WTC11 (cell line): Measurements from ENCODE around the gene COL21A1. TPM values are rescaled to one million over a fixed set of nuclear protein-coding genes. Genes with fewer than 3 reads are reported as not detected.

Source experiments
- ATAC-seq: fragments of 200-7000 bp; cut with Tn5 transposase; 2 replicates; pipeline ENCODE4 v1.10.0; 2021; ENCODE audit warnings: mild to moderate bottlenecking, moderate library complexity
- CTCF ChIA-PET: fragments of 300-600 bp; sonication (Branson Sonifier 250); formaldehyde crosslinking; loops from one replicate; lab custom pipeline; 2021; ENCODE audit warnings: antibody characterized with exemption; lab: Charles Lee
- POLR2A ChIA-PET: fragments of 350-600 bp; sonication (Branson Sonifier 250); formaldehyde crosslinking; loops from one replicate; lab custom pipeline; 2021; ENCODE audit warnings: antibody characterized with exemption; lab: Charles Lee
- DNase-seq: peaks from one replicate; pipeline ENCODE4 v3.0.0; 2021; ENCODE audit warnings: low spot score
- H3K27ac Mint-ChIP-seq: 2 replicates; pipeline ENCODE4 v1.8.0; 2021; ENCODE audit warnings: mixed read lengths
- H3K27me3 Mint-ChIP-seq: 2 replicates; pipeline ENCODE4 v1.8.0; 2021; ENCODE audit warnings: low read depth, mild to moderate bottlenecking, moderate library complexity, mixed read lengths
- H3K36me3 Mint-ChIP-seq: 2 replicates; pipeline ENCODE4 v1.8.0; 2021; ENCODE audit warnings: mixed read lengths
- H3K4me1 Mint-ChIP-seq: 2 replicates; pipeline ENCODE4 v1.8.0; 2022; ENCODE audit warnings: mixed read lengths
- H3K4me3 Mint-ChIP-seq: 2 replicates; pipeline ENCODE4 v1.8.0; 2021; ENCODE audit warnings: mild to moderate bottlenecking, moderate library complexity, mixed read lengths
- H3K9me3 Mint-ChIP-seq: 2 replicates; pipeline ENCODE4 v1.8.0; 2021; ENCODE audit warnings: mixed read lengths
- HMGA2 ChIP-seq: fragments of 250-450 bp; sonication (Bioruptor Pico); IDR thresholded peaks from 2 replicates; pipeline ENCODE4 v1.4.0; 2021; ENCODE audit warnings: mild to moderate bottlenecking, moderate library complexity
- IRF2 ChIP-seq: sonication (generic); formaldehyde crosslinking; IDR thresholded peaks from 2 replicates; pipeline ENCODE4 v1.8.0; 2022; ENCODE audit warnings: low read depth, missing genetic modification reagents, borderline replicate concordance
- JAZF1 ChIP-seq: fragments of 250-450 bp; sonication (Bioruptor Pico); IDR thresholded peaks from 2 replicates; pipeline ENCODE4 v1.9.0; 2021; ENCODE audit warnings: moderate library complexity, mild to moderate bottlenecking, inconsistent platforms
- JUN ChIP-seq: sonication (generic); formaldehyde crosslinking; IDR thresholded peaks from 2 replicates; pipeline ENCODE4 v1.8.0; 2023; ENCODE audit warnings: mild to moderate bottlenecking, missing genetic modification reagents
- NR2C2 ChIP-seq: sonication (generic); formaldehyde crosslinking; IDR thresholded peaks from 2 replicates; pipeline ENCODE4 v1.8.0; 2022; ENCODE audit warnings: mild to moderate bottlenecking, missing genetic modification reagents
- TEAD1 ChIP-seq: sonication (generic); formaldehyde crosslinking; IDR thresholded peaks from 2 replicates; pipeline ENCODE4 v1.8.0; 2022; ENCODE audit warnings: mild to moderate bottlenecking, missing genetic modification reagents
- ZNF219 ChIP-seq: sonication (generic); formaldehyde crosslinking; IDR thresholded peaks from 2 replicates; pipeline ENCODE4 v1.8.0; 2023; ENCODE audit warnings: missing genetic modification reagents, mild to moderate bottlenecking, borderline replicate concordance
- ZNF263 ChIP-seq: sonication (generic); formaldehyde crosslinking; IDR thresholded peaks from 2 replicates; pipeline ENCODE4 v1.8.1; 2022; ENCODE audit warnings: low read depth, mild to moderate bottlenecking, moderate library complexity, missing genetic modification reagents
- ZNF396 ChIP-seq: fragments of 250-450 bp; sonication (Bioruptor Pico); IDR thresholded peaks from 2 replicates; pipeline ENCODE4 v1.8.0; 2021; ENCODE audit warnings: mild to moderate bottlenecking, moderate library complexity, borderline replicate concordance
- total RNA-seq: library from RNA; stranded (reverse); gene quantifications from 3 replicates; pipeline ENCODE4 v1.2.3, GENCODE V29; 2021
- TF ChIP-seq, protein P1 (sequence below): sonication (generic); formaldehyde crosslinking; IDR thresholded peaks from 2 replicates; pipeline ENCODE4 v1.8.0; 2022; ENCODE audit warnings: missing genetic modification reagents
- TF ChIP-seq, protein P2 (sequence below): sonication (generic); formaldehyde crosslinking; IDR thresholded peaks from 2 replicates; pipeline ENCODE4 v1.8.1; 2023; ENCODE audit warnings: mild to moderate bottlenecking, missing genetic modification reagents, moderate library complexity
- TF ChIP-seq, protein P3 (sequence below): sonication (generic); formaldehyde crosslinking; IDR thresholded peaks from 2 replicates; pipeline ENCODE4 v1.8.0; 2022; ENCODE audit warnings: mild to moderate bottlenecking, missing genetic modification reagents
- TF ChIP-seq, protein P4 (sequence below): fragments of 250-450 bp; sonication (Bioruptor Pico); IDR thresholded peaks from 2 replicates; pipeline ENCODE4 v1.9.0; 2021; ENCODE audit warnings: mild to moderate bottlenecking, borderline replicate concordance
- TF ChIP-seq, protein P5 (sequence below): sonication (generic); formaldehyde crosslinking; IDR thresholded peaks from 2 replicates; pipeline ENCODE4 v1.8.0; 2022; ENCODE audit warnings: mild to moderate bottlenecking, missing genetic modification reagents
- TF ChIP-seq, protein P6 (sequence below): sonication (generic); formaldehyde crosslinking; IDR thresholded peaks from 2 replicates; pipeline ENCODE4 v1.8.0; 2022; ENCODE audit warnings: mild to moderate bottlenecking, missing genetic modification reagents
- TF ChIP-seq, protein P7 (sequence below): sonication (generic); formaldehyde crosslinking; IDR thresholded peaks from 2 replicates; pipeline ENCODE4 v1.8.1; 2023; ENCODE audit warnings: mild to moderate bottlenecking, missing genetic modification reagents, moderate library complexity

COL21A1 gene
- total RNA-seq, 1 experiment from 2014 or later = 4.4 TPM

DNA sequence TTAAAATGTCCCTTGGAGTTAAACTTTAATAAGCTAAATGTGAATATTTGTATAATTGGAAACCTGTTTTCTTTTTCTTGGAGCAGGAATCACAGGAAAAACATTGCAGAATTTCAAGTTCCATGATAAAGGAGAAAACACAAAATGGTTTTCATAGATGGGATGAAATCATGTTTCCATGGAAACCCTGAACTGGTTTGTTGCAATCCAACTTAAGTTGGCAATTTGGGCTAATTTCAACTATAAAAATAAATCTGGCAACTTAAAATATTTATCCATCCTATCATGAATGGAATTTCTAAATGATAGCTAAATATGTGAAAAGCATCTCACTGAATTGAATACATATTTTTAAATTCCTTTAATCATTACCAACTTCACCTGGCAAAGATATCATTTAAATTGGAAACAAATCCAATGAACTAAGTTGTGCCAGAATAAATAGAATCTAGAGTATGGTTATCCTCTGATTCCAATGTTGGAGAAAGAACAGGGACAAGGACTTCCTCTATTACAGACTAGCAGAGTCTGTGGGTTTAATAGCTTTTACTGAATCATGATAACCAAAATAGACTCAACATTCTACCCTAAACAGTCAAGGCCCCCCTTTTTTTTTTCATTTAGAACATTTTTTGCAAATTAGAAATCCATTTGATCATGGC is 33.2 kb downstream of the COL21A1 start:
- Mint-ChIP-seq H3K4me1 (peaks cover 3% of the 10 kb centered on the region; the same call in 1 of the 2 replicates), H3K27me3 (no peaks in the 10 kb centered on the region), H3K4me3 (no peak overlapping the region), H3K36me3 (no peaks in the 10 kb centered on the region), H3K9me3 (no peaks in the 10 kb centered on the region), H3K27ac (no peak overlapping the region)
- TF ChIP-seq TEAD1 (CRISPR knock-in tag) = no peak
- no peak for TF ChIP-seq JUN (CRISPR knock-in tag)
- TF ChIP-seq, protein P1, sequence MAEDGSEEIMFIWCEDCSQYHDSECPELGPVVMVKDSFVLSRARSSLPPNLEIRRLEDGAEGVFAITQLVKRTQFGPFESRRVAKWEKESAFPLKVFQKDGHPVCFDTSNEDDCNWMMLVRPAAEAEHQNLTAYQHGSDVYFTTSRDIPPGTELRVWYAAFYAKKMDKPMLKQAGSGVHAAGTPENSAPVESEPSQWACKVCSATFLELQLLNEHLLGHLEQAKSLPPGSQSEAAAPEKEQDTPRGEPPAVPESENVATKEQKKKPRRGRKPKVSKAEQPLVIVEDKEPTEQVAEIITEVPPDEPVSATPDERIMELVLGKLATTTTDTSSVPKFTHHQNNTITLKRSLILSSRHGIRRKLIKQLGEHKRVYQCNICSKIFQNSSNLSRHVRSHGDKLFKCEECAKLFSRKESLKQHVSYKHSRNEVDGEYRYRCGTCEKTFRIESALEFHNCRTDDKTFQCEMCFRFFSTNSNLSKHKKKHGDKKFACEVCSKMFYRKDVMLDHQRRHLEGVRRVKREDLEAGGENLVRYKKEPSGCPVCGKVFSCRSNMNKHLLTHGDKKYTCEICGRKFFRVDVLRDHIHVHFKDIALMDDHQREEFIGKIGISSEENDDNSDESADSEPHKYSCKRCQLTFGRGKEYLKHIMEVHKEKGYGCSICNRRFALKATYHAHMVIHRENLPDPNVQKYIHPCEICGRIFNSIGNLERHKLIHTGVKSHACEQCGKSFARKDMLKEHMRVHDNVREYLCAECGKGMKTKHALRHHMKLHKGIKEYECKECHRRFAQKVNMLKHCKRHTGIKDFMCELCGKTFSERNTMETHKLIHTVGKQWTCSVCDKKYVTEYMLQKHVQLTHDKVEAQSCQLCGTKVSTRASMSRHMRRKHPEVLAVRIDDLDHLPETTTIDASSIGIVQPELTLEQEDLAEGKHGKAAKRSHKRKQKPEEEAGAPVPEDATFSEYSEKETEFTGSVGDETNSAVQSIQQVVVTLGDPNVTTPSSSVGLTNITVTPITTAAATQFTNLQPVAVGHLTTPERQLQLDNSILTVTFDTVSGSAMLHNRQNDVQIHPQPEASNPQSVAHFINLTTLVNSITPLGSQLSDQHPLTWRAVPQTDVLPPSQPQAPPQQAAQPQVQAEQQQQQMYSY = no peak
- TF ChIP-seq, protein P2, sequence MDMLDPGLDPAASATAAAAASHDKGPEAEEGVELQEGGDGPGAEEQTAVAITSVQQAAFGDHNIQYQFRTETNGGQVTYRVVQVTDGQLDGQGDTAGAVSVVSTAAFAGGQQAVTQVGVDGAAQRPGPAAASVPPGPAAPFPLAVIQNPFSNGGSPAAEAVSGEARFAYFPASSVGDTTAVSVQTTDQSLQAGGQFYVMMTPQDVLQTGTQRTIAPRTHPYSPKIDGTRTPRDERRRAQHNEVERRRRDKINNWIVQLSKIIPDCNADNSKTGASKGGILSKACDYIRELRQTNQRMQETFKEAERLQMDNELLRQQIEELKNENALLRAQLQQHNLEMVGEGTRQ (CRISPR knock-in tag) = no peak
- no peak for TF ChIP-seq JAZF1 (CRISPR knock-in tag)
- TF ChIP-seq, protein P3, sequence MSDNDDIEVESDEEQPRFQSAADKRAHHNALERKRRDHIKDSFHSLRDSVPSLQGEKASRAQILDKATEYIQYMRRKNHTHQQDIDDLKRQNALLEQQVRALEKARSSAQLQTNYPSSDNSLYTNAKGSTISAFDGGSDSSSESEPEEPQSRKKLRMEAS (CRISPR knock-in tag) = no peak
- TF ChIP-seq ZNF263 = no peak
- TF ChIP-seq, protein P4, sequence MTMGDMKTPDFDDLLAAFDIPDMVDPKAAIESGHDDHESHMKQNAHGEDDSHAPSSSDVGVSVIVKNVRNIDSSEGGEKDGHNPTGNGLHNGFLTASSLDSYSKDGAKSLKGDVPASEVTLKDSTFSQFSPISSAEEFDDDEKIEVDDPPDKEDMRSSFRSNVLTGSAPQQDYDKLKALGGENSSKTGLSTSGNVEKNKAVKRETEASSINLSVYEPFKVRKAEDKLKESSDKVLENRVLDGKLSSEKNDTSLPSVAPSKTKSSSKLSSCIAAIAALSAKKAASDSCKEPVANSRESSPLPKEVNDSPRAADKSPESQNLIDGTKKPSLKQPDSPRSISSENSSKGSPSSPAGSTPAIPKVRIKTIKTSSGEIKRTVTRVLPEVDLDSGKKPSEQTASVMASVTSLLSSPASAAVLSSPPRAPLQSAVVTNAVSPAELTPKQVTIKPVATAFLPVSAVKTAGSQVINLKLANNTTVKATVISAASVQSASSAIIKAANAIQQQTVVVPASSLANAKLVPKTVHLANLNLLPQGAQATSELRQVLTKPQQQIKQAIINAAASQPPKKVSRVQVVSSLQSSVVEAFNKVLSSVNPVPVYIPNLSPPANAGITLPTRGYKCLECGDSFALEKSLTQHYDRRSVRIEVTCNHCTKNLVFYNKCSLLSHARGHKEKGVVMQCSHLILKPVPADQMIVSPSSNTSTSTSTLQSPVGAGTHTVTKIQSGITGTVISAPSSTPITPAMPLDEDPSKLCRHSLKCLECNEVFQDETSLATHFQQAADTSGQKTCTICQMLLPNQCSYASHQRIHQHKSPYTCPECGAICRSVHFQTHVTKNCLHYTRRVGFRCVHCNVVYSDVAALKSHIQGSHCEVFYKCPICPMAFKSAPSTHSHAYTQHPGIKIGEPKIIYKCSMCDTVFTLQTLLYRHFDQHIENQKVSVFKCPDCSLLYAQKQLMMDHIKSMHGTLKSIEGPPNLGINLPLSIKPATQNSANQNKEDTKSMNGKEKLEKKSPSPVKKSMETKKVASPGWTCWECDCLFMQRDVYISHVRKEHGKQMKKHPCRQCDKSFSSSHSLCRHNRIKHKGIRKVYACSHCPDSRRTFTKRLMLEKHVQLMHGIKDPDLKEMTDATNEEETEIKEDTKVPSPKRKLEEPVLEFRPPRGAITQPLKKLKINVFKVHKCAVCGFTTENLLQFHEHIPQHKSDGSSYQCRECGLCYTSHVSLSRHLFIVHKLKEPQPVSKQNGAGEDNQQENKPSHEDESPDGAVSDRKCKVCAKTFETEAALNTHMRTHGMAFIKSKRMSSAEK = no peak
- TF ChIP-seq ZNF396 = no peak
- TF ChIP-seq ZNF219 (CRISPR knock-in tag) = no peak
- TF ChIP-seq, protein P5, sequence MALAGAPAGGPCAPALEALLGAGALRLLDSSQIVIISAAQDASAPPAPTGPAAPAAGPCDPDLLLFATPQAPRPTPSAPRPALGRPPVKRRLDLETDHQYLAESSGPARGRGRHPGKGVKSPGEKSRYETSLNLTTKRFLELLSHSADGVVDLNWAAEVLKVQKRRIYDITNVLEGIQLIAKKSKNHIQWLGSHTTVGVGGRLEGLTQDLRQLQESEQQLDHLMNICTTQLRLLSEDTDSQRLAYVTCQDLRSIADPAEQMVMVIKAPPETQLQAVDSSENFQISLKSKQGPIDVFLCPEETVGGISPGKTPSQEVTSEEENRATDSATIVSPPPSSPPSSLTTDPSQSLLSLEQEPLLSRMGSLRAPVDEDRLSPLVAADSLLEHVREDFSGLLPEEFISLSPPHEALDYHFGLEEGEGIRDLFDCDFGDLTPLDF = no peak
- no peak for TF ChIP-seq IRF2 (CRISPR knock-in tag)
- TF ChIP-seq, protein P6, sequence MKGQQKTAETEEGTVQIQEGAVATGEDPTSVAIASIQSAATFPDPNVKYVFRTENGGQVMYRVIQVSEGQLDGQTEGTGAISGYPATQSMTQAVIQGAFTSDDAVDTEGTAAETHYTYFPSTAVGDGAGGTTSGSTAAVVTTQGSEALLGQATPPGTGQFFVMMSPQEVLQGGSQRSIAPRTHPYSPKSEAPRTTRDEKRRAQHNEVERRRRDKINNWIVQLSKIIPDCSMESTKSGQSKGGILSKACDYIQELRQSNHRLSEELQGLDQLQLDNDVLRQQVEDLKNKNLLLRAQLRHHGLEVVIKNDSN = no peak
- DNase-seq = no peak
- POLR2A ChIA-PET = no interaction called here
- ATAC-seq = no peak
- CTCF ChIA-PET = no interaction called here

- POLR2A ChIA-PET = no interaction called here
- CTCF ChIA-PET = no interaction called here
- no peaks in the 10 kb centered on the region for H3K27me3 Mint-ChIP-seq
- DNase-seq = no peak
- H3K27ac Mint-ChIP-seq = no peak overlapping the region
- no peaks in the 10 kb centered on the region for H3K36me3 Mint-ChIP-seq
- TF ChIP-seq NR2C2 (CRISPR knock-in tag) (no peak), HMGA2 (CRISPR knock-in tag) (no peak)
- TF ChIP-seq, protein P7, sequence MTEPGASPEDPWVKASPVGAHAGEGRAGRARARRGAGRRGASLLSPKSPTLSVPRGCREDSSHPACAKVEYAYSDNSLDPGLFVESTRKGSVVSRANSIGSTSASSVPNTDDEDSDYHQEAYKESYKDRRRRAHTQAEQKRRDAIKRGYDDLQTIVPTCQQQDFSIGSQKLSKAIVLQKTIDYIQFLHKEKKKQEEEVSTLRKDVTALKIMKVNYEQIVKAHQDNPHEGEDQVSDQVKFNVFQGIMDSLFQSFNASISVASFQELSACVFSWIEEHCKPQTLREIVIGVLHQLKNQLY (CRISPR knock-in tag) = no peak
- TF ChIP-seq, all 79 proteins: peak for 0
- H3K9me3 Mint-ChIP-seq = no peaks in the 10 kb centered on the region
- no peak overlapping the region for H3K4me3 Mint-ChIP-seq
- no peak for ATAC-seq
- H3K4me1 Mint-ChIP-seq = no peaks in the 10 kb centered on the region
Observed at GRCh38 chr6:56211724-56212123, 35.7 kb downstream of the COL21A1 start.
